ENCODE measurements around the gene GLIS1.

DNA sequence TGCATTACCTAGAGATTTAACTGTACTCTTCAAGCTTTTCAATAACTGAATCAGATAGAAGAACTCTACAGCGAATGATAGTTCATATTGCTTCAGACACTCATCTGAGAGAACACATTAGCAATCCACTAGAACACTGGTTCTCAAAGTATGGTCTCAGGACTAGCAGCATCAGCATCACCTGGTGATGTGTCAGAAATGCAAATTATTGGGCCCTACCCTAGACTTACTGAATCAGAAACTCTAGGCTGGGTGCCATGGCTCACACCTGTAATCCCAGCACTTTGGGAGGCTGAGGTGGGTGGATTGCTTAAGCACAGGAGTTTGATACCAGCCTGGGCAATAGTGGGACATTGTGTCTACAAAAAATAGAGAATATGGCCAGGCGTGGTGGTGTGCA lies 24.9 kb upstream of the GLIS1 start:
- TF ChIP-seq, protein P1, sequence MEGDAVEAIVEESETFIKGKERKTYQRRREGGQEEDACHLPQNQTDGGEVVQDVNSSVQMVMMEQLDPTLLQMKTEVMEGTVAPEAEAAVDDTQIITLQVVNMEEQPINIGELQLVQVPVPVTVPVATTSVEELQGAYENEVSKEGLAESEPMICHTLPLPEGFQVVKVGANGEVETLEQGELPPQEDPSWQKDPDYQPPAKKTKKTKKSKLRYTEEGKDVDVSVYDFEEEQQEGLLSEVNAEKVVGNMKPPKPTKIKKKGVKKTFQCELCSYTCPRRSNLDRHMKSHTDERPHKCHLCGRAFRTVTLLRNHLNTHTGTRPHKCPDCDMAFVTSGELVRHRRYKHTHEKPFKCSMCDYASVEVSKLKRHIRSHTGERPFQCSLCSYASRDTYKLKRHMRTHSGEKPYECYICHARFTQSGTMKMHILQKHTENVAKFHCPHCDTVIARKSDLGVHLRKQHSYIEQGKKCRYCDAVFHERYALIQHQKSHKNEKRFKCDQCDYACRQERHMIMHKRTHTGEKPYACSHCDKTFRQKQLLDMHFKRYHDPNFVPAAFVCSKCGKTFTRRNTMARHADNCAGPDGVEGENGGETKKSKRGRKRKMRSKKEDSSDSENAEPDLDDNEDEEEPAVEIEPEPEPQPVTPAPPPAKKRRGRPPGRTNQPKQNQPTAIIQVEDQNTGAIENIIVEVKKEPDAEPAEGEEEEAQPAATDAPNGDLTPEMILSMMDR (optimal IDR thresholded peaks at IDR 0.05 in 1 of 3, IDR thresholded peaks at IDR 0.05 in 1 of 3, conservative IDR thresholded peaks at IDR 0.05 in 1 of 3; ENCODE audit: extremely low read depth in 1 of 3, insufficient read depth in 2 of 3, low read length in 3 of 3) = no peak
- TF ChIP-seq EZH2 (IDR thresholded peaks at IDR 0.05; ENCODE audit: low read length) = no peak

Measured in keratinocyte (primary cell).